Stimulated activated naive CD4-positive, alpha-beta T cell treated with Interleukin-2 at 50 U/mL for 16 hours (primary cell): Measurements from ENCODE around the gene PNPLA7.
"Not testable (repeated sequence)": the region's sequence is repeated elsewhere in the genome, so short reads cannot be mapped to it uniquely, and the experiment has no call there.

Experiments
- DNase-seq: peaks from one replicate; lab custom pipeline; 2025; lab: John Stamatoyannopoulos, UW

The PNPLA7 gene

DNA sequence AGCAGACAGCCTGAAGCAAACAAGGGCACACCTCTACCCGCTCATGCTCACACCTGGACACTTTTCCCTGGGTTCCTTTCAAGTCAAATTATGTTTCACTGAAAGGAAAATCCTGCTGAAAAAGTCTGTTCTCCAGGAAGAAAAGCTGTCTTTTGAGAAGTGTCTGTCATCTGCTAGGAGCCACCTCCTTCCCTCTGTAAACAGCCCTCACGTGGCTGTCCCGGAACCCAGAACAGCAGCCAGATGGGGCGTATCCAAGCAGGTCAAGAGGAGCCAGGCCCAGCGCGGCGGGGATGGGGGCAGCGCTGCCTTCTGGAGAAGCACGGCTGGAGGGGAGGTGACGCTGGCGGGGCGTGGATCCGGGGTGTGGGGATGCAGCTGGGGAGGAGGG, at the start of gene PNPLA7:
Gene PNPLA7, minus strand, starts transcription at position 172 of the 391 bp plus-strand sequence. CDS start 205 bp downstream, outside the sequence.
- DNase-seq, result peak; percentile 35

GRCh38 chr9:137598943-137599342, 48.7 kb upstream of the PNPLA7 start:
- DNase-seq, result no peak

DNA sequence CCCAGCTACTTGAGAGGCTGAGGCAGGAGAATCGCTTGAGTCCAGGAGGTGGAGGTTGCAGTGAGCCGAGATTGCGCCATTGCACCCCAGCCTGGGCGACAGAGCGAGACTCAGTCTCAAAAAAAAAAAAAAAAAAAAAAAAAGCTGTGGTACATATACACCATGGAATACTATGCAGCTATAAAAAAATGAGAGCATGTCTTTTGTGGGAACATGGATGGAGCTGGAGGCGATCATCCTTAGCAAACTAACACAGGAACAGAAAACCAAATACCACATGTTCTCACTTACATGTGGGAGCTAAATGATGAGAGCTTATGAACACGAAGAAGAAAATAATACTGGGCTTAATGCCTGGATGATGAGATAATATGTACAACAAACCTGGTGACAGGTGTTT, 46.4 kb upstream of the PNPLA7 start:
- DNase-seq, result not testable (repeated sequence)

DNA sequence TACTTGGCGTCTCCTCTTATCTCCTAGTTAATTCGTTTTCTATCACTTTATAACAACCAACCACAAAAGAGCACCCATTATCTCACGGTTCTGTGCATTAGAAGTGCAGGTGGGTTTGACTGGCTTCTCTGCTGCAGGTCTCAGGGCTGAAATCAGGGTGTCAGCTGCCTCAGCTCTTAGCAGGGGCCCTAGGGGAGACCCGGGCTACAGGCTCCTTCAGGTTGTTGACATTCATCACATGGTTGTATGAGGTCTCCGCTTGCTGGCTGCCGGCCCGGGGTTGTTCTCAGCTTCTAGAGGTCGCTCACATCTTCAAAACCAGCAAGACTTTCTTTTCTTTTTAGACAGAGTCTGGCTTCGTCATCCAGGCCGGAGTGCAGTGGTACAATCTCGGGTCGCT, 43.0 kb upstream of the PNPLA7 start:
- DNase-seq, result no peak

DNA sequence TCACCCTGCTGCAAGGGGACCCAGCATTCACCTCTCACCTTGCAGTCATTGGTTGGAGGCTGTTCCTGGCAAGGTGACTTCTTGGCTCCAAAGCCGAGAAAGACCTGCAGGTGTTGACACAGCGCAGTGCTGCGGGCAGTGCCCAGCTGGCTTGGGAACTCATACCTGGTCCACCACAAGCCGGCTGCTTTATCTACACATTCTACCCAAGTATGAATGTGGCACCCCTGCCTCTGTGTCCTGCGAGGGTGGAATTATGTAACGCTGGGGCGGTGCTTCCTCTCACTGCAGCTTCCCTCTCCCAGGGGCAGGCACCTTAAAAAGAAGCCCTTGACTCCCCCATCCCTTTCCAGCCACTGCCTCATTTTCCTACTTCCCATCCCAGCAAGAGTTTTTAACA, 42.6 kb upstream of the PNPLA7 start:
- DNase-seq, result no peak

DNA sequence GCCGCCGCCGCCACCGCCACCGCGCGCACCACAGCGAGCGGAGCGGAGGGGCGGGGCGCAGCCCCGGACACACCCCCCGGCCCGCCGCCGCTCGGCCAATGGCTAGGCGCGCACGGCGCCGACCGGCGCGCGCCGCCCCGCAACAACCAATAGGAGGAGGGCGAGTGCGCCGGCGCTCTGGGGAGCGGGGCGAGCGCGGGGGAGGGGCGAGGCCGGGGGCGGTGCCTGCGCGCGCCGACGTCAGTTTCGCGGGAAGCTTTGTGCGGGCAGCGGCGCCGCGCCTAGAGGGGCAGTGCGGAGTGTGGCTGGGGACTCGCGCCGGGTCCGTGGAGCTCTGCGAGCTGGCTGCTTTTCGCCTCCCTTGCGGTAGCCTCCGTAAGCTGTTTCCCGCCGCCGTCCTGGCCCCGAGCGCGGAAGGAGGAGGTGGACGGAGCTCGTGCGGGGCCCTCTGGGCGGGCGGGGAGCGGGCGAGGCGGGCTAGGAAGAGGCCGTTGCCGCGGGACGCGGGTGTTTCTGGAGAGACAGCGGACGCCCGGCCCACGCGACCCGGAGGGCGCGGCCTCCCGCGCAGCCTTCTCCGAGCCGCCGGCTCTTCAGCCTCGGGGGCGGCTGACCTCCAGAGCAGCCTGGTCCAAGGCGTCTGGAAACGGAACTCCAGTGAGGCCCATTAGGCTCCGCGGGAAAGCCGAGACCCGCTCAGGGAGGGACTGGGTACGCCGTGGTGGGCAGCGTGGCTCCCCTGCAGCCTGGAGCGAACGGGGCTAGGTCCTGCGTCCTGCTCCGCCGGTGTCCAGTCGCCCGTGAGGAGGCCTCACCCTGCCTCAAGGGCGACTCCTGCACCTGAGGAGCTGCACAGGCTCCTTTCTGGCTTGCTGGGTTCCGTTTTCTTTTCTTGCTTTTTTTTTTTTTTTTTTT, 40.5 kb upstream of the PNPLA7 start, which contains the start of gene ZMYND19:
Gene ZMYND19, minus strand, starts transcription at position 44 of the 915 bp plus-strand sequence. CDS start 249 bp downstream, outside the sequence.
- DNase-seq, result peak; percentile 82

- no peak for DNase-seq
Measured at GRCh38 chr9:137590123-137590468, 39.9 kb upstream of the PNPLA7 start.

GRCh38 chr9:137589441-137590122, 39.4 kb upstream of the PNPLA7 start:
- no peak for DNase-seq

GRCh38 chr9:137588891-137589290, 38.7 kb upstream of the PNPLA7 start:
- no peak for DNase-seq

DNA sequence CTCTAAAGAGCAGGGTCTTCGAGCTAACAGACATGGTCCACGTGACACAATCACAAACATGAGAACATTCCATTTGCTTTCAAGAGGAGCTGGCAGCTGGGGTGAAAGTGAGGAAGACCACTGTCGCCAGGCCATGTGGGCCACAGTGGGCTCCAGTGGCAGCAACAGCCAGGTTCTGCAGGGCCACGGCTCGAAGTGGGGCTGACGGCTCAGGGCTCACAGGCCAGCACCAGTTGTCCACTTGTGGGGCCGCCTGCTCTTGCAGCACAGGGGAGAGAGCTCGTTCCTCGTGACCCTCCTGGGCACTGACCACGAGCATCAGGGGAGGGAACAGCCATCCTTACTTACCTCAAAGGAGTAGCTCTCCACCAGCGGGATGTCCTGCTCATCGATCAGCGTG, 38.1 kb upstream of the PNPLA7 start:
- DNase-seq, result no peak

DNA sequence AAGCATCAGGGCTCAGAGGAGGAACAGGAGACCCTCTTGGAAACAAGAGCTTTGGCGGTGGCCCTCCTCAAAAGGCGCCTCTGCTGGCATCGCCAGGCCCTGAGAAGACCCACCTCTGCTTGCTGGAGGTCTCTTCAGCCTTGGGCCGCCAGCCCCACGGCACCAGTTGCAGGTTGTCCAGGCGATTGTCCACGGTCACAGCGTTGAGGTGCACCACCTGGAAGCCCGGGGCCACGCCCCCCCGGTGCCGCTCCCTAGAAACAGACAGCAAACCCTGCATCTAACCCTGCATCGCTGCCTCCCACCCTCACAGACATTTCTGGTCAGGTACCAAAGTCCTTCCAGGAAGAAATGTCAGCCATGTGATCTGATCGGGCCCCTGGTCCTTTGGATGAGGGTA, 36.7 kb upstream of the PNPLA7 start:
- no peak for DNase-seq

DNA sequence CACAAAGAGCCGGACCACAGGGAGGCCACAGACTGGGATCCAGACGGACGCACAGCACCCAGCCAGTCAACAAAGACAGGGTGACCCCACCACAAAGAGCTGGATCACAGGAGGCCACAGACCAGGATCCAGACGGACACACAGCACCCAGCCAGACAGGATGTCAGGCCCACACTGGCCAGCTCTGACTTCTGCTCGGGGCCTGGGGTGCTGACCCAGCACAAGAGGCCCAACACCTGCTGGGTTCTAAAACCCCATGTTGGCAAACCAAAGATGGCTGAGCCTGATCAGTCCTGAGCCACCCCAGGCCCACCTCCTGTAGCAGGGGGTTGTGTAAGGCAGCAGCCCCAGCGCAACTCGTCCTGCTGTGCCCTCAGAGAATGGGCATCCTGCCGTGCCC, 33.8 kb upstream of the PNPLA7 start:
- no peak for DNase-seq

DNA sequence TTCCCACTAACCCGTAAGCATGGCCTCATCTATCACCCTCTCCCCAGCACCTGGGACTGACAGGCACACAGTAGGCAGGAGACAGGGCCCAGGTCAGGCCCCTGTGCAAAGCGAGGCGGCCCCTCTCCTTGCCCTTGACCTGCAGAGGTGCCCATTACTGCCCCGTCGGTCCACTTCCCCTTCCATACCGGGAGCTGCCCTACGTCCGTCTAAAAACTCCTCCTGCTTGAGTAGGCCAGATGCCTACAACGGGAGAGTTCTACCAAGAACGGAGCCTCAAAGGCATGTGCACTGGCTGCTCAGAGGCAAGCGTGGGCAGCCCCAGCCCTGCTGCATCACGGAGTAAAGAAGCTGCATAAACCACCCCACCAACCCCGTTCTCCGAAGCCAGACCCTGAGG, 33.1 kb upstream of the PNPLA7 start:
- DNase-seq, result no peak

- DNase-seq, result no peak
Measured at GRCh38 chr9:137582286-137582860, 32.2 kb upstream of the PNPLA7 start.

- DNase-seq, result no peak
Measured at GRCh38 chr9:137581361-137582285, 31.4 kb upstream of the PNPLA7 start.

GRCh38 chr9:137580954-137581322, 30.7 kb upstream of the PNPLA7 start:
- DNase-seq, result no peak

DNA sequence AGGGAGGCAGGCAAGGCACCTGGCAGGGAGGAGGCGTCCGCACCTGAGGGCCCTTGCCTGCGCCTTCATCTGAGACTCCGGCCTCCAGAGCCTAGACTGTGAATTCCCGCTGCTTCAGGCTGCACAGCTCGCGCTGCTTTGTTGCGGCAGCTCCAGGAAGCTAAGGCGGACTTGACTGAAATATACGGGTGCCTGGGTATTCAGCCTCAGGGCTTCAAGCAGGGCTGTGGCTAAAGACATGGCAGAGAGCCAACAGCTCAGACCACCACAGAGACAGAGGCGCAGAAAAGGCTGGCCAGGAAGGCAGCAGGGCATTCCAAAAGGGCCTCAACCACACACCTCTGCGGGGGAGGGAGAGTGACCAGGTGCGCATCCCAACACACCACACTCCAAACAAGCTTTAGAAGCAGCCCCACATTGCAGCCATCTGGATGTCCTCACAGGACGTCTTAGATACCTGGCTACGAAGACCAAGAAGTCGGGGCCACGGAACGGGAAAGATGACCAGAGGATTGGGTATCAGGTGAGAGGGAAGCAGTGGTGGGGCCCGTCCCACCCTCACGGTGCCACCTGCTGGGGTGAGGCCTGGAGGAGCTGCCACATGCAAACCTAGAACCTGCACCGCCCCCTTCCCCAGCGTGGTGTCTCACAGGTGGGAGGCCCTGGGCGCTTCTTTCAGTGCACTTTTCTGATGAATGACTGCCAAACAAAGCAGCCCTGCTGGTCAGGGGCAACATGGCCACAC, 30.2 kb upstream of the PNPLA7 start:
- DNase-seq, result no peak

DNA sequence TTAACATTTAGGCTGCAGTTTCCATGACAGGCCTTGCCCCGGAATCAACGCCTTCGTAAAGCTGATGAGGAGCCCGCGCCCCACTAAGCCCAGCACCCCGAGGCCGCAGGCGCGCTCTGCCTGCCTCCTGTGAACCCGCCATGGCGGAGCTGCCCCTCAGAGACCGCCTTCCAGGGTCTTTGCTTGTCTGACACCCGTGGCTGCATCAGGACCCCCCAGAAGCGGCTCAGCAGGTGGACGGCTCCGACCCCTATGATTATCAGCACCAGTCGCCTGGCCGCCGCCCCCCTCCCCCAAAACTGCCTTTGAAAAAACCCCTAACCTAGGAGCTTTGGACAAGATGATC, 29.0 kb upstream of the PNPLA7 start:
- no peak for DNase-seq

DNA sequence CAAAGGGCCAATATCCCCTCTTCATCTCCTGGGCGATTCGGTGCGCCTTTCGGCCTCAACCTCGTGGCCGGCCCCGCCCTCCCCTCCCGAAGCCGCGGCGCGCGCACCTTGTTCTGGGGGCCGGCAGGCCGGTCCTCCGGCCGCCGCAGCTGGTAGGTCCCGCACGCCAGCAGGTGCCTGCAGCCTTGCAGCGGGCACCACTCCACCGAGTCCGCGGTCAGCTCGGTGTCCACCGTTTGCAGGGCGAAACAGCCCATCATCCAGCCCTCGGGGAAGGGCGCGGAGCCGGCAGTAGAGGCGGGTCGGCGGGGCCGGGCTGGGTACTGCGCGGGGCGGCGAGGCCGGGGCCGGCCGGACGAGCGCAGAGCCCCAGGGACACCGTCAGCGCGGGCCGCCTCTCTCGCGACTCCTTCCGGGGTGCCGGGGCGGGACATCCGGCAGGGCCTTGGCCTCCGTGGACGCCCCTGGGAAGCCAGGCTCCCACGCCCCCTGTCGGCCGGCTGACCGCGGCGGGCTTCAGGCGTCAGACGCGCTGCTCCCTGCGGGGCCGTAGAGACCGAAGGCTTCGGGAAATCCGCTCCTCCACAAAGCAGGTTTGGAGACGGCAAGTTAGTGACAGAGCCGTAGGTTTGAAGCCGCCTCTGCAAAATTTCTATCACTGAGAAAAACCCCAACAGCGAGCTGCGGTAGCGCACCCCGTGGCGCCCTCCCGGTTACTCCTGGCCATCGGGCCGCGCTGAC, 28.5 kb upstream of the PNPLA7 start, which contains the start of gene DPH7:
Gene DPH7, minus strand, starts transcription at position 408 of the 741 bp plus-strand sequence. Its CDS starts 148 bp downstream, at position 260.
- peak; percentile 96 for DNase-seq

GRCh38 chr9:137575716-137576411, 25.7 kb upstream of the PNPLA7 start:
- DNase-seq, result no peak
